H9 (cell line): ENCODE measurements around the gene ME3. TPM values are rescaled to one million over a fixed set of nuclear protein-coding genes. Genes with fewer than 3 reads are reported as not detected.

Experiments used
- DNase-seq: peaks from one replicate; pipeline ENCODE4 v3.0.0-alpha.2; 2017
- H2AFZ ChIP-seq: one replicate; pipeline ENCODE4 v1.6.1; 2013; ENCODE audit warnings: mild to moderate bottlenecking, low read length, control low read depth, moderate library complexity
- H2AK5ac ChIP-seq: 2 replicates; pipeline ENCODE4 v1.6.1; 2013; ENCODE audit warnings: low read length, control low read depth, mixed read lengths; ENCODE audit not compliant: insufficient read length
- H2BK120ac ChIP-seq: one replicate; pipeline ENCODE4 v1.6.1; 2013; ENCODE audit warnings: low read depth, mild to moderate bottlenecking, low read length, control low read depth, inconsistent platforms; ENCODE audit not compliant: poor library complexity, severe bottlenecking
- H2BK12ac ChIP-seq: 2 replicates; pipeline ENCODE4 v1.6.1; 2013; ENCODE audit warnings: low read length, control low read depth, mixed read lengths, low read depth; ENCODE audit not compliant: insufficient read length
- H2BK15ac ChIP-seq: 2 replicates; pipeline ENCODE4 v1.6.1; 2013; ENCODE audit warnings: low read depth, low read length, control low read depth
- H2BK20ac ChIP-seq: one replicate; pipeline ENCODE4 v1.6.1; 2013; ENCODE audit warnings: low read depth, mild to moderate bottlenecking, low read length, control low read depth, inconsistent platforms; ENCODE audit not compliant: poor library complexity, severe bottlenecking
- H2BK5ac ChIP-seq: 2 replicates; pipeline ENCODE4 v1.6.1; 2013; ENCODE audit warnings: low read length, control low read depth, mixed read lengths; ENCODE audit not compliant: insufficient read length
- H3K14ac ChIP-seq: 2 replicates; pipeline ENCODE4 v1.6.1; 2013; ENCODE audit warnings: low read length, control low read depth; ENCODE audit not compliant: insufficient read depth
- H3K18ac ChIP-seq: 2 replicates; pipeline ENCODE4 v1.6.1; 2013; ENCODE audit warnings: low read depth, mild to moderate bottlenecking, mixed read lengths, low read length, control low read depth; ENCODE audit not compliant: insufficient read length
- H3K23ac ChIP-seq: 2 replicates; pipeline ENCODE4 v1.6.1; 2013; ENCODE audit warnings: low read length, control low read depth, mixed read lengths, low read depth; ENCODE audit not compliant: insufficient read length
- H3K23me2 ChIP-seq: 2 replicates; pipeline ENCODE4 v1.6.1; 2013; ENCODE audit warnings: low read depth, mild to moderate bottlenecking, mixed read lengths, low read length, control low read depth; ENCODE audit not compliant: insufficient read length, poor library complexity, severe bottlenecking
- H3K27ac ChIP-seq: 2 replicates; pipeline ENCODE4 v1.5.1; 2013; ENCODE audit warnings: low read length, control low read depth, mixed read lengths, low read depth; ENCODE audit not compliant: insufficient read length
- H3K27me3 ChIP-seq: 2 replicates; pipeline ENCODE4 v1.6.1; 2013; ENCODE audit warnings: low read length, control low read depth, inconsistent platforms; ENCODE audit not compliant: insufficient read depth
- H3K4ac ChIP-seq: 2 replicates; pipeline ENCODE4 v1.6.1; 2013; ENCODE audit warnings: low read depth, mild to moderate bottlenecking, control low read depth, inconsistent platforms, low read length, moderate library complexity
- H3K4me1 ChIP-seq: 2 replicates; pipeline ENCODE4 v1.6.1; 2013; ENCODE audit warnings: low read length, control low read depth, inconsistent platforms; ENCODE audit not compliant: insufficient read depth
- H3K4me2 ChIP-seq: 2 replicates; pipeline ENCODE4 v1.6.1; 2013; ENCODE audit warnings: low read length, control low read depth, mixed read lengths; ENCODE audit not compliant: insufficient read length, insufficient read depth
- H3K56ac ChIP-seq: 2 replicates; pipeline ENCODE4 v1.6.1; 2013; ENCODE audit warnings: low read depth, mild to moderate bottlenecking, mixed read lengths, low read length, control low read depth; ENCODE audit not compliant: insufficient read length
- H3K79me1 ChIP-seq: 2 replicates; pipeline ENCODE4 v1.6.1; 2013; ENCODE audit warnings: low read depth, mild to moderate bottlenecking, moderate library complexity, low read length, control low read depth, inconsistent platforms; ENCODE audit not compliant: insufficient read depth, poor library complexity, severe bottlenecking
- H3K79me2 ChIP-seq: 2 replicates; pipeline ENCODE4 v1.6.1; 2013; ENCODE audit warnings: low read length, control low read depth, inconsistent platforms; ENCODE audit not compliant: insufficient read depth
- H3K9ac ChIP-seq: 2 replicates; pipeline ENCODE4 v1.6.1; 2013; ENCODE audit warnings: low read length, control low read depth, mixed read lengths; ENCODE audit not compliant: insufficient read length; ENCODE audit errors: extremely low read depth
- H3K9me3 ChIP-seq: one replicate; pipeline ENCODE4 v1.6.1; 2013; ENCODE audit warnings: low read depth, low read length, inconsistent platforms; ENCODE audit not compliant: control insufficient read depth
- H3T11ph ChIP-seq: one replicate; pipeline ENCODE4 v1.6.1; 2013; ENCODE audit warnings: mild to moderate bottlenecking, low read length, control low read depth, inconsistent platforms
- H4K20me1 ChIP-seq: one replicate; pipeline ENCODE4 v1.6.1; 2013; ENCODE audit not compliant: control insufficient read depth, insufficient read length, insufficient read depth
- H4K5ac ChIP-seq: 2 replicates; pipeline ENCODE4 v1.6.1; 2013; ENCODE audit warnings: low read depth, mild to moderate bottlenecking, mixed read lengths, low read length, control low read depth; ENCODE audit not compliant: insufficient read length
- H4K8ac ChIP-seq: replicated peaks from 2 replicates; pipeline ENCODE4 v1.6.1; 2013; ENCODE audit warnings: low read length, control low read depth, mixed read lengths, low read depth; ENCODE audit not compliant: insufficient read length
- H4K91ac ChIP-seq: 2 replicates; pipeline ENCODE4 v1.6.1; 2013; ENCODE audit warnings: low read depth, mild to moderate bottlenecking, moderate library complexity, mixed read lengths, low read length, control low read depth; ENCODE audit not compliant: insufficient read length
- H3K27ac Mint-ChIP-seq, 3 experiments: 2 replicates in 2 of 3; 3 replicates in 1 of 3; pipeline ENCODE4 v1.8.0; 2020 to 2021; ENCODE audit warnings: mixed read lengths in 3 of 3, mild to moderate bottlenecking in 1 of 3, moderate library complexity in 1 of 3
- H3K27me3 Mint-ChIP-seq: 2 replicates; pipeline ENCODE4 v1.8.0; 2021; ENCODE audit warnings: low read depth, mild to moderate bottlenecking, moderate library complexity, mixed read lengths
- H3K36me3 Mint-ChIP-seq, 3 experiments: 2 replicates in 2 of 3; 3 replicates in 1 of 3; pipeline ENCODE4 v1.8.0; 2020 to 2021; ENCODE audit warnings: low read depth in 3 of 3, mixed read lengths in 3 of 3; ENCODE audit not compliant: insufficient read depth in 1 of 3
- H3K4me1 Mint-ChIP-seq, 2 experiments: 2 replicates each; pipeline ENCODE4 v1.8.0; 2020; ENCODE audit warnings: mixed read lengths in 2 of 2
- H3K4me3 Mint-ChIP-seq, 2 experiments: 2 replicates in 1 of 2; 3 replicates in 1 of 2; pipeline ENCODE4 v1.8.0; 2020 to 2021; ENCODE audit warnings: mild to moderate bottlenecking in 2 of 2, mixed read lengths in 2 of 2, moderate library complexity in 1 of 2
- H3K9me3 Mint-ChIP-seq, 2 experiments: 2 replicates in 1 of 2; 3 replicates in 1 of 2; pipeline ENCODE4 v1.8.0; 2020; ENCODE audit warnings: mild to moderate bottlenecking in 2 of 2, mixed read lengths in 2 of 2, moderate library complexity in 1 of 2
- WGBS: extraction: QIAGEN DNeasy Blood & Tissue Kit; methylation state at CpG from one replicate; pipeline ENCODE4 v1.1.7; 2013; ENCODE audit warnings: missing lambda C conversion rate, low lambda C conversion rate, mixed read lengths; ENCODE audit not compliant: insufficient read length; ENCODE audit errors: extremely low coverage; 5-methylcytosine and 5-hydroxymethylcytosine counted together
- total RNA-seq: library from RNA; stranded (reverse); gene quantifications from 2 replicates; pipeline ENCODE4 v1.2.1, GENCODE V29; 2021
- TF ChIP-seq, protein P1 (sequence below): fragments of 200-600 bp; sonication (generic); conservative IDR thresholded peaks from 3 replicates; pipeline ENCODE4 v1.8.0; 2021; ENCODE audit warnings: antibody characterized with exemption, mild to moderate bottlenecking

Gene ME3
- total RNA-seq, 1 experiment from 2014 or later = 2.8 TPM

DNA sequence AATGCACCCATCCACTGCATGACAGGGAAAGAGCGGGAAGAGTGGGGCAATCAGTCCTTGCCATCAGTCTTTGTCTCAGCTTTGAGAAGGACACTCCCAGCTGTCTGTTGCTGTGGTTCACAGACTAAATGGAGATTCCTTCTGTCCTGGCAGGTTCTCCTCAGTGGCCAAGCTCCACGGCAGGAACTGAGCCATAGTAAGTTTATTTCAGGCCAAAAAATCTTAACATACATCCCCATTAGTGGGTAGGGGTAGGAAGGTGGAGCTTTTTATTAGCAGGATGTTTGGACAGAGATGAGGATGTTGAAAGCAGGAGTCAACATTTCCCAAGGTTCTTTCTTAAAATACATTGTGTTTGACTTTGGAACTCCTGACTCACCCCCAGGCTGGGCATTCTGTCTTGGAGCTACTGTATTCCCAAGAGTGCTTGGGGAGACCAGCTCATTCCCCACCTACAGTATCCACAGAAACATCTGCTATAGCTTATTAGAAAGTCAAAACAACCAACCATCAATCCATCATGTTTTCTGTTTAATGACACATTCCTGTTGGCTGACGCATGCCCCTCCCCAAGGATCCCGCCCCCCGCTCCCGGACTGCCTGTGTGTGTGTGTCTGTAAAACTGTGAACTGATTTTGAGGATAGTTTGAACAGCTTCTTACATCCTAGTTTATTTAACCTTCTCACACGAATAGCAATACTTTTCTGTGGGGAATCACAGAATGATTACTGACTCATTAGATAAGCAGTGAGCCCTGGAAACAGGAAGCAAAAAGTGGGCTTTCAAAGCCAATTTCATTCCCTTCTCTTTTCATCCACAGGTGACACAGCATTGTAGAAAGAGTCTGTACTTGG is 188.2 kb downstream of the ME3 start:
- Histone ChIP-seq H4K20me1 (no peaks in the 10 kb centered on the region), H2AFZ (no peak overlapping the region), H2BK120ac (no peak overlapping the region), H3K4me2 (no peak overlapping the region), H3T11ph (no peak overlapping the region), H3K14ac (no peak overlapping the region), H4K91ac (no peak overlapping the region), H3K9me3 (no peaks in the 10 kb centered on the region), H2BK20ac (no peak overlapping the region), H3K18ac (no peak overlapping the region), H3K27ac (no peak overlapping the region), H3K23ac (no peak overlapping the region), H2BK12ac (no peak overlapping the region), H3K27me3 (no peaks in the 10 kb centered on the region), H3K56ac (no peak overlapping the region), H2BK15ac (no peak overlapping the region), H4K8ac (no peak overlapping the region), H3K79me2 (no peaks in the 10 kb centered on the region), H3K4me1 (no peaks in the 10 kb centered on the region), H3K9ac (no peak overlapping the region), H2AK5ac (no peak overlapping the region), H3K4ac (no peak overlapping the region), H2BK5ac (no peak overlapping the region), H3K79me1 (no peaks in the 10 kb centered on the region), H4K5ac (no peak overlapping the region), H3K23me2 (no peaks in the 10 kb centered on the region)
- H3K9me3 Mint-ChIP-seq = no peaks in the 10 kb centered on the region
- H3K27ac Mint-ChIP-seq = no peak overlapping the region; a peak in 1 of 7 replicates
- TF ChIP-seq, protein P1, sequence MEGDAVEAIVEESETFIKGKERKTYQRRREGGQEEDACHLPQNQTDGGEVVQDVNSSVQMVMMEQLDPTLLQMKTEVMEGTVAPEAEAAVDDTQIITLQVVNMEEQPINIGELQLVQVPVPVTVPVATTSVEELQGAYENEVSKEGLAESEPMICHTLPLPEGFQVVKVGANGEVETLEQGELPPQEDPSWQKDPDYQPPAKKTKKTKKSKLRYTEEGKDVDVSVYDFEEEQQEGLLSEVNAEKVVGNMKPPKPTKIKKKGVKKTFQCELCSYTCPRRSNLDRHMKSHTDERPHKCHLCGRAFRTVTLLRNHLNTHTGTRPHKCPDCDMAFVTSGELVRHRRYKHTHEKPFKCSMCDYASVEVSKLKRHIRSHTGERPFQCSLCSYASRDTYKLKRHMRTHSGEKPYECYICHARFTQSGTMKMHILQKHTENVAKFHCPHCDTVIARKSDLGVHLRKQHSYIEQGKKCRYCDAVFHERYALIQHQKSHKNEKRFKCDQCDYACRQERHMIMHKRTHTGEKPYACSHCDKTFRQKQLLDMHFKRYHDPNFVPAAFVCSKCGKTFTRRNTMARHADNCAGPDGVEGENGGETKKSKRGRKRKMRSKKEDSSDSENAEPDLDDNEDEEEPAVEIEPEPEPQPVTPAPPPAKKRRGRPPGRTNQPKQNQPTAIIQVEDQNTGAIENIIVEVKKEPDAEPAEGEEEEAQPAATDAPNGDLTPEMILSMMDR = no peak
- no peaks in the 10 kb centered on the region for H3K36me3 Mint-ChIP-seq
- no peaks in the 10 kb centered on the region; the same call in 1 of the 2 replicates for H3K27me3 Mint-ChIP-seq
- no CpG with 5 or more reads among the region's 7 CpGs for WGBS
- H3K4me3 Mint-ChIP-seq = no peak overlapping the region
- DNase-seq = no peak
- H3K4me1 Mint-ChIP-seq = peaks cover 0 to 3% of the 10 kb centered on the region in 2 experiments; a peak in 1 of 4 replicates
